Measurements from ENCODE around the gene EIF4G3.
"Not testable (repeated sequence)": the region's sequence is repeated elsewhere in the genome, so short reads cannot be mapped to it uniquely, and the experiment has no call there.

The EIF4G3 gene

DNA sequence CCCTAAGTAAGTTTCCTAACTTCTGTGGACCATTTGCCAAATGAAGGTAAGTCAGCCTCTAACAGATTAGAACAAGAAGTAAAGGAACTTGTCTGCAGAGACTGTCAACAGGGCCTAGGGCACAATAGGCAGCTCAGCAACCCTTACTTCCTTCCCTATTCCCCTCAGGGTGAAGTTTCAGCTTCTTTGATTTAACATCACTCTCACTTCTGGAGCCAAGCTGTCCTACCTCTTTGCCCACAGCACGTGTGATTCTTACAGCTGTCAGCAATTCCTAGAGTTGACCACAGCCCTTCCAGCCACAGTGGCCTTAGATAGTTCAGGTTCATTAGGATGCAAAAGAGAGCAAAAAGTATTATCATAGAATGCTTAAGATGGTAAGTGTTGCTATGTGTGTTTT is 7.6 kb upstream of the EIF4G3 start:
- no peak overlapping the region for H3K27ac ChIP-seq (ENCODE audit: low read length)
- no peaks in the 10 kb centered on the region for H3K36me3 ChIP-seq (ENCODE audit: control insufficient read depth in 1 of 2, insufficient read depth in 2 of 2, low read length in 2 of 2)
- H3K4me1 ChIP-seq (ENCODE audit: control insufficient read depth in 1 of 2, insufficient read depth in 2 of 2, low read length in 2 of 2), result no peaks in the 10 kb centered on the region
- no peaks in the 10 kb centered on the region for H3K9me3 ChIP-seq (ENCODE audit: control insufficient read depth in 1 of 2, low read length in 2 of 2)
- no peaks in the 10 kb centered on the region for H3K27me3 ChIP-seq (ENCODE audit: low read depth, low read length)
- no peak overlapping the region for H3K4me3 ChIP-seq (ENCODE audit: low read depth in 1 of 2, low read length in 2 of 2)

DNA sequence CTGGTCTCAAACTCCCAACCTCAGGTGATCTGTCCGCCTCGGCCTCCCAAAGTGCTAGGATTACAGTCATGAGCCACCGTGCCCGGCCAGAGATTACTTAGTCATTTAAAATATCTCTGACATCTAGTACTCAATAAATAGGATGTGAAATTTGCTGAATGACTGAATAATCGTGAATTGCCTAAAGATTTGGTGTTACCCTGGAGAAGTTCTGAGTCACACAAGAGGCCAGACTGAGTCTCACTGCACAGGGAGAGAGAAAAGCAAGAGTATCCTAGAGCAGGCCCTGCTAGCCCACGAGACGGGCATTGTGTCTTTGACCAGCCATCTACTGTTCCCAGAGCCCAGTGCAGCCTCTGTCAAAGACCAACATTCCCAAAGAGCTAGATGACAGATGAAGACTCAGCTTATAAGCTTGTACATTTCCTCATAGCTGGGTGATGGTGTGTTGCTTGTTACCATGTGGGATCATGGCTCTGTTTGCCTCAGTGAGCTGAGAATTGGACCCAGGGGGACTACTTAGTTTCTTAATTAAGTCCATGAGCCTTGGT is 5.6 kb upstream of the EIF4G3 start:
- no peaks in the 10 kb centered on the region for H3K9me3 ChIP-seq (ENCODE audit: control insufficient read depth in 1 of 2, low read length in 2 of 2)
- no peak overlapping the region for H3K27ac ChIP-seq (ENCODE audit: low read length)
- H3K27me3 ChIP-seq (ENCODE audit: low read depth, low read length), result no peaks in the 10 kb centered on the region
- H3K4me3 ChIP-seq (ENCODE audit: low read depth in 1 of 2, low read length in 2 of 2), result no peak overlapping the region
- no peaks in the 10 kb centered on the region for H3K36me3 ChIP-seq (ENCODE audit: control insufficient read depth in 1 of 2, insufficient read depth in 2 of 2, low read length in 2 of 2)
- H3K4me1 ChIP-seq (ENCODE audit: control insufficient read depth in 1 of 2, insufficient read depth in 2 of 2, low read length in 2 of 2), result no peaks in the 10 kb centered on the region

DNA sequence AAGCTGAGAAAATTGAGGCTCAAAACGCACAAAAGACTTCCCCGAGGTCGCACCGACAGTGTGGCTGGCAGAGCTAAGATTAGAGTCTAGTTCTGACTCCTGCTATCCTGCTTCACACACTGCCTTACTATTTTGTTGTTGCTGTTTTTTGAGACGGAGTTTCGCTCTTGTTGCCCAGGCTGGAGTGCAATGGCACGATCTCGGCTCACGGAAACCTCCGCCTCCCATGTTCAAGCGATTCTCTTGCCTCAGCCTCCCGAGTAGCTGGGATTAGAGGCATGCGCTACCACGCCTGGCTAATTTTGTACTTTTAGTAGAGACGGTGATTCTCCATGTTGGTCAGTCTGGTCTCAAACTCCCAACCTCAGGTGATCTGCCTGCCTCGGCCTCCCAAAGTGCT is 1.6 kb upstream of the EIF4G3 start:
- H3K4me3 ChIP-seq (ENCODE audit: low read depth in 1 of 2, low read length in 2 of 2); H3K27me3 ChIP-seq (ENCODE audit: low read depth, low read length); H3K27ac ChIP-seq (ENCODE audit: low read length); H3K9me3 ChIP-seq (ENCODE audit: control insufficient read depth in 1 of 2, low read length in 2 of 2); H3K36me3 ChIP-seq (ENCODE audit: control insufficient read depth in 1 of 2, insufficient read depth in 2 of 2, low read length in 2 of 2); H3K4me1 ChIP-seq (ENCODE audit: control insufficient read depth in 1 of 2, insufficient read depth in 2 of 2, low read length in 2 of 2): not testable (repeated sequence)

- H3K27ac ChIP-seq (ENCODE audit: low read length), result peak overlapping the region; percentile 71
- H3K4me3 ChIP-seq (ENCODE audit: low read depth in 1 of 2, low read length in 2 of 2), result peak overlapping the region; percentile 89 to 92
- peaks cover 10 to 16% of the 10 kb centered on the region in 2 donors for H3K4me1 ChIP-seq (ENCODE audit: control insufficient read depth in 1 of 2, insufficient read depth in 2 of 2, low read length in 2 of 2)
- no peaks in the 10 kb centered on the region for H3K27me3 ChIP-seq (ENCODE audit: low read depth, low read length)
- no peaks in the 10 kb centered on the region for H3K9me3 ChIP-seq (ENCODE audit: control insufficient read depth in 1 of 2, low read length in 2 of 2)
- peaks cover 0 to 7% of the 10 kb centered on the region in 2 donors for H3K36me3 ChIP-seq (ENCODE audit: control insufficient read depth in 1 of 2, insufficient read depth in 2 of 2, low read length in 2 of 2)
Measured at GRCh38 chr1:21175670-21176581, 771 bp downstream of the EIF4G3 start.

DNA sequence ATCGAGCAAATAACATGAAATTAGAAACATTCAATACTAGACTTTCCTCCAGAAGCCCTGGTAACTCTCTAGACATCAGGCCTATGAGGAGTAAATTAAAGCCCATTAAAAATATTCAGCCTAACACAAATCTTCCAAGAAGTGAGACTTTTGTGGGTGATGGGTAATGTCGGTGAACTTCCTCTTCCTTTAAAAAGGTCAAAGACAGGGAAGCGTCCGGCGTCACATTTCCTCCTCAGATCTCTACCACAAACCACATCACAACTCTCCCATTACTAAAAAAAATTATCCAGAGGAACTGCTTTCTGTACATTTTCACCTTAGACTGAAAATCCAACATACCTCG is 1.4 kb downstream of the EIF4G3 start:
- Histone ChIP-seq H3K27ac (ENCODE audit: low read length) (peak overlapping the region; percentile 71), H3K9me3 (ENCODE audit: control insufficient read depth in 1 of 2, low read length in 2 of 2) (no peaks in the 10 kb centered on the region), H3K27me3 (ENCODE audit: low read depth, low read length) (no peaks in the 10 kb centered on the region), H3K4me3 (ENCODE audit: low read depth in 1 of 2, low read length in 2 of 2) (peak overlapping the region; percentile 89 to 92), H3K36me3 (ENCODE audit: control insufficient read depth in 1 of 2, insufficient read depth in 2 of 2, low read length in 2 of 2) (peaks cover 0 to 7% of the 10 kb centered on the region in 2 donors), H3K4me1 (ENCODE audit: control insufficient read depth in 1 of 2, insufficient read depth in 2 of 2, low read length in 2 of 2) (peaks cover 10 to 16% of the 10 kb centered on the region in 2 donors)

DNA sequence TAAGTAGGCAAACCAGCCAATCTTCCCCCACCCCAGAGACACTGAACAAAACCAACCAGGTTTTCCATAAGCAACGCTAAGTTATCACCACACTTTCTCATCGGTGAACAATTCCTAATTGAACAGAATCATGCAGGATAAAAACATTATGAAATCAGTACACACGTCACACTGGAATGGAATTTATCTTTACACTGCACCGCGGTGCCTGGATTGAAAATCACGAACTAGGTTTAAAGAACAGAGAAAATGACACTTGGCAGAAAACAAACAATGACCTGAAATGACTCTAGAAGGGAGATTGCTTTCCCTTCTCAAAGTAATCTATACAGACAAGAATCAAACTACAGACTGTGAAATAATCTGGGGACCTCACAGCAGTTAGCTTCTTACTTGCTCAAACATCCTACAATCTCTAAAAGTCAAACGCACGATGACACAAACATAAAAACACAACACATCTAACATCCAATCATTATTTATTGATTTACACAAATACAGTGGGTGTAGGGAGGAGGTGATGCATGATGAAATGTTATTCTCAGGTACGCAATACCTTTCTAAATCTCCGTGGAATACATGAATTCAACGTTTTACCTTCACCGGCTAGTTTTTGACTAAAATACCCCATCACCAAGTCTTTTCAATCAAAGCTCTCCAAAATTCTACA is 1.9 kb downstream of the EIF4G3 start:
- Histone ChIP-seq H3K9me3 (ENCODE audit: control insufficient read depth in 1 of 2, low read length in 2 of 2) (no peaks in the 10 kb centered on the region), H3K36me3 (ENCODE audit: control insufficient read depth in 1 of 2, insufficient read depth in 2 of 2, low read length in 2 of 2) (peaks cover 0 to 7% of the 10 kb centered on the region in 2 donors), H3K4me3 (ENCODE audit: low read depth in 1 of 2, low read length in 2 of 2) (peak overlapping the region; percentile 89 to 92), H3K27me3 (ENCODE audit: low read depth, low read length) (no peaks in the 10 kb centered on the region), H3K27ac (ENCODE audit: low read length) (peak overlapping the region; percentile 71), H3K4me1 (ENCODE audit: control insufficient read depth in 1 of 2, insufficient read depth in 2 of 2, low read length in 2 of 2) (peaks cover 10 to 16% of the 10 kb centered on the region in 2 donors)

DNA sequence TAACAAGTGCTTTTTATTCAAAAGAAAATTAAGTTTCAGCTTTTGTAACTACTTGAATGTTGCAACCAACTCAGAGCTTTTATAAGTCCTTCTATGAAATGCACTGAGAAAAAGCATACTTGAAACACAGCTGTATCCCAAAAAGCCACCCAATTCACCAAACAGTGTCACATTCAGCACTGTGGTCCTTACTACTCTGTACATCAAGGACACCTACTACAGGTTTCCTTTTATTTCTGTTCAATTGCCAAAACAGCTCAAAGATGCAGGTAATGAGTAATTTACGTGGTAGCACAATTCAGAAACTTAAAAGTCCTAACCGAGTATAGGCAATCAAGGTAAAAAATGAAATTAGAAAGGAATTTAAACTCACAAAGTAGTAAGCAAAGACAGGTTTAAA is 2.5 kb downstream of the EIF4G3 start:
- Histone ChIP-seq H3K36me3 (ENCODE audit: control insufficient read depth in 1 of 2, insufficient read depth in 2 of 2, low read length in 2 of 2) (peaks cover 0 to 7% of the 10 kb centered on the region in 2 donors), H3K27me3 (ENCODE audit: low read depth, low read length) (no peaks in the 10 kb centered on the region), H3K4me3 (ENCODE audit: low read depth in 1 of 2, low read length in 2 of 2) (peak overlapping the region; percentile 89 to 92), H3K27ac (ENCODE audit: low read length) (peak overlapping the region; percentile 71), H3K9me3 (ENCODE audit: control insufficient read depth in 1 of 2, low read length in 2 of 2) (no peaks in the 10 kb centered on the region), H3K4me1 (ENCODE audit: control insufficient read depth in 1 of 2, insufficient read depth in 2 of 2, low read length in 2 of 2) (peaks cover 10 to 16% of the 10 kb centered on the region in 2 donors)

DNA sequence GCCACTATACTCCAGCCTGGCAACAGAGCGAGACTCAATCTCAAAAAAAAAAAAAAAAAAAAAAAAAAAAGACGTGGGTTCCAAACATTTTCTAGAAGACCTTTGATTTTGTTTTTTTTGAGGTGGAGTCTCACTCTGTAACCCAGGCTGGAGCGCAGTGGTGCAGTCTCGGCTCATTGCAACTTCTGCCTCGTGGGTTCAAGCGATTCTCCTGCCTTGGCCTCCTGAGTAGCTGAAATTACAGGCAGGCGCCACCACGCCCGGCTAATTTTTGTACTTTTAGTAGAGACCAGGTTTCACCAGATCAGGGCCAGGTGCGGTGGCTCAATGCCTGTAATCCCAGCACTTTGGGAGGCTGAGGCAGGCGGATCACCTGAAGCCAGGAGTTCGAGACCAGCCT is 3.6 kb downstream of the EIF4G3 start:
- H3K9me3 ChIP-seq (ENCODE audit: control insufficient read depth in 1 of 2, low read length in 2 of 2); H3K27ac ChIP-seq (ENCODE audit: low read length); H3K27me3 ChIP-seq (ENCODE audit: low read depth, low read length); H3K4me3 ChIP-seq (ENCODE audit: low read depth in 1 of 2, low read length in 2 of 2): not testable (repeated sequence)
- Histone ChIP-seq H3K36me3 (ENCODE audit: control insufficient read depth in 1 of 2, insufficient read depth in 2 of 2, low read length in 2 of 2) (peaks cover 0 to 14% of the 10 kb centered on the region in 2 donors), H3K4me1 (ENCODE audit: control insufficient read depth in 1 of 2, insufficient read depth in 2 of 2, low read length in 2 of 2) (peaks cover 10 to 16% of the 10 kb centered on the region in 2 donors)

GRCh38 chr1:21170837-21171236 is 5.9 kb downstream of the EIF4G3 start:
- H3K27ac ChIP-seq (ENCODE audit: low read length); H3K4me3 ChIP-seq (ENCODE audit: low read depth in 1 of 2, low read length in 2 of 2); H3K27me3 ChIP-seq (ENCODE audit: low read depth, low read length); H3K9me3 ChIP-seq (ENCODE audit: control insufficient read depth in 1 of 2, low read length in 2 of 2): not testable (repeated sequence)
- H3K4me1 ChIP-seq (ENCODE audit: control insufficient read depth in 1 of 2, insufficient read depth in 2 of 2, low read length in 2 of 2), result peaks cover 10 to 16% of the 10 kb centered on the region in 2 donors
- H3K36me3 ChIP-seq (ENCODE audit: control insufficient read depth in 1 of 2, insufficient read depth in 2 of 2, low read length in 2 of 2), result peaks cover 0 to 14% of the 10 kb centered on the region in 2 donors

DNA sequence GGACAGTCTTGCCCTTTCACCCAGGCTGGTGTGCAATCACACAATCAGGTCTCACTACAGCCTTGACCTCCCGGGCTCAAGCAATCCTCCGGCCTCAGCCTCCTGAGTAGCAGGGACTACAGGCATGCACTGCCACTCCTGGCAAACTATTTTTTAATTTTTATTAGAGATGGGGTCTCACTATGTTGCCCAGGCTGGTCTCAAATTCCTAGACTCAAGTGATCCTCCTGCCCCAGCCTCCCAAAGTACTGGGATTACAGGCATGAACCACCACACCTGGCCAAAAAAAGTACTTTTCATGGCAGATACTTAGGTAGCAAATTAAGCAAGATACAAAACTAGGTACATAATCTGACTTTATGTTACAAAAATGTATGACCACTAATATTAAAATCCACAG is 8.3 kb downstream of the EIF4G3 start:
- no peak overlapping the region for H3K4me3 ChIP-seq (ENCODE audit: low read depth in 1 of 2, low read length in 2 of 2)

GRCh38 chr1:21165646-21166045 is 11.1 kb downstream of the EIF4G3 start:
- H3K27me3 ChIP-seq (ENCODE audit: low read depth, low read length), result no peaks in the 10 kb centered on the region
- H3K4me3 ChIP-seq (ENCODE audit: low read depth in 1 of 2, low read length in 2 of 2), result no peak overlapping the region
- H3K27ac ChIP-seq (ENCODE audit: low read length), result no peak overlapping the region
- H3K4me1 ChIP-seq (ENCODE audit: control insufficient read depth in 1 of 2, insufficient read depth in 2 of 2, low read length in 2 of 2), result peaks cover 0 to 17% of the 10 kb centered on the region in 2 donors
- no peaks in the 10 kb centered on the region for H3K9me3 ChIP-seq (ENCODE audit: control insufficient read depth in 1 of 2, low read length in 2 of 2)
- peaks cover under 1 to 6% of the 10 kb centered on the region in 2 donors for H3K36me3 ChIP-seq (ENCODE audit: control insufficient read depth in 1 of 2, insufficient read depth in 2 of 2, low read length in 2 of 2)

More for the DNA sequence above, 8.3 kb downstream of the EIF4G3 start:
- no peak overlapping the region for H3K27ac ChIP-seq (ENCODE audit: low read length)
- no peaks in the 10 kb centered on the region for H3K9me3 ChIP-seq (ENCODE audit: control insufficient read depth in 1 of 2, low read length in 2 of 2)
- H3K4me1 ChIP-seq (ENCODE audit: control insufficient read depth in 1 of 2, insufficient read depth in 2 of 2, low read length in 2 of 2), result peaks cover 10 to 18% of the 10 kb centered on the region in 2 donors
- peaks cover 0 to 6% of the 10 kb centered on the region in 2 donors for H3K36me3 ChIP-seq (ENCODE audit: control insufficient read depth in 1 of 2, insufficient read depth in 2 of 2, low read length in 2 of 2)
- H3K27me3 ChIP-seq (ENCODE audit: low read depth, low read length), result no peaks in the 10 kb centered on the region

All from muscle layer of duodenum (tissue), 2 donors.